Thymus (tissue), 11 donors: ENCODE data around the gene SIRT5. TPM values are rescaled to one million over a fixed set of nuclear protein-coding genes. Genes with fewer than 3 reads are reported as not detected.

Source experiments
- DNase-seq, 9 donors: peaks; one replicate each; pipeline ENCODE4 v3.0.0-alpha.2; 2013; ENCODE audit warnings: low spot score in 9 of 9, low read depth in 6 of 9, missing footprints in 1 of 9
- H3K27ac ChIP-seq, 2 donors: one replicate each; pipeline ENCODE4 v1.5.1; 2013; ENCODE audit warnings: control low read depth in 1 of 2, low read depth in 1 of 2, low read length in 1 of 2, mild to moderate bottlenecking in 1 of 2, moderate library complexity in 1 of 2
- H3K27me3 ChIP-seq, 2 donors: one replicate each; pipeline ENCODE4 v1.5.1; 2013; ENCODE audit warnings: low read length in 1 of 2; ENCODE audit not compliant: control insufficient read depth in 2 of 2, insufficient read depth in 1 of 2
- H3K36me3 ChIP-seq, 2 donors: one replicate each; pipeline ENCODE4 v1.5.1; 2013; ENCODE audit warnings: low read length in 1 of 2, mild to moderate bottlenecking in 1 of 2, moderate library complexity in 1 of 2; ENCODE audit not compliant: control insufficient read depth in 2 of 2, insufficient read depth in 2 of 2
- H3K4me1 ChIP-seq, 2 donors: one replicate each; pipeline ENCODE4 v1.5.1; 2013; ENCODE audit warnings: low read length in 2 of 2; ENCODE audit not compliant: control insufficient read depth in 2 of 2, insufficient read depth in 2 of 2
- H3K4me3 ChIP-seq, 2 donors: one replicate each; pipeline ENCODE4 v1.5.1; 2013; ENCODE audit warnings: low read length in 2 of 2, control low read depth in 1 of 2, mild to moderate bottlenecking in 1 of 2
- H3K9me3 ChIP-seq, 2 donors: one replicate each; pipeline ENCODE4 v1.5.1; 2013; ENCODE audit warnings: low read length in 1 of 2, mild to moderate bottlenecking in 1 of 2; ENCODE audit not compliant: control insufficient read depth in 2 of 2, insufficient read depth in 1 of 2
- WGBS: extraction: QIAGEN DNeasy Blood & Tissue Kit; methylation state at CpG from one replicate; pipeline ENCODE4 v1.1.7; 2013; 5-methylcytosine and 5-hydroxymethylcytosine counted together
- polyA plus RNA-seq: library from polyadenylated mRNA; stranded (reverse); fragments of 200-250 nt; gene quantifications from one replicate; pipeline ENCODE4 v1.2.3, GENCODE V29; 2013
- total RNA-seq: library from RNA; stranded (reverse); fragments of 120-200 nt; gene quantifications from one replicate; pipeline ENCODE4 v1.2.4, GENCODE V29; 2013
- donor health status: healthy.

Gene SIRT5
- total and polyA plus RNA-seq, 2 donors: 12.2 to 13.3 TPM

- Histone ChIP-seq H3K36me3 (no peaks in the 10 kb centered on the region), H3K4me1 (no peaks in the 10 kb centered on the region), H3K27me3 (no peaks in the 10 kb centered on the region), H3K27ac (no peak overlapping the region), H3K9me3 (no peaks in the 10 kb centered on the region), H3K4me3 (no peak overlapping the region)
- WGBS: 98% methylated on average over 2 of the region's 2 CpGs
- no peak for DNase-seq
These were observed 13.8 kb upstream of the SIRT5 start for GRCh38 chr6:13560651-13561044.

- DNase-seq: no peak
- Histone ChIP-seq H3K4me1 (no peaks in the 10 kb centered on the region), H3K36me3 (no peaks in the 10 kb centered on the region), H3K27me3 (no peaks in the 10 kb centered on the region), H3K27ac (no peak overlapping the region), H3K4me3 (no peak overlapping the region), H3K9me3 (no peaks in the 10 kb centered on the region)
- whole genome bisulfite sequencing: 68% methylated on average over 10 of the region's 10 CpGs
These were observed 12.7 kb upstream of the SIRT5 start for GRCh38 chr6:13561624-13562267.

- no peak for DNase-seq
- Histone ChIP-seq H3K27me3 (no peaks in the 10 kb centered on the region), H3K4me3 (no peak overlapping the region), H3K36me3 (no peaks in the 10 kb centered on the region), H3K27ac (no peak overlapping the region), H3K9me3 (no peaks in the 10 kb centered on the region), H3K4me1 (no peaks in the 10 kb centered on the region)
- WGBS: 85% methylated on average over 1 of the region's 1 CpG
These were observed 11.4 kb upstream of the SIRT5 start for GRCh38 chr6:13563009-13563408.

- Histone ChIP-seq H3K4me3 (no peak overlapping the region), H3K27ac (no peak overlapping the region), H3K4me1 (no peaks in the 10 kb centered on the region), H3K9me3 (no peaks in the 10 kb centered on the region), H3K36me3 (no peaks in the 10 kb centered on the region), H3K27me3 (no peaks in the 10 kb centered on the region)
- 98% methylated on average over 4 of the region's 4 CpGs for WGBS
- DNase-seq: no peak
These were observed 8.5 kb upstream of the SIRT5 start for GRCh38 chr6:13565921-13566320.

DNA sequence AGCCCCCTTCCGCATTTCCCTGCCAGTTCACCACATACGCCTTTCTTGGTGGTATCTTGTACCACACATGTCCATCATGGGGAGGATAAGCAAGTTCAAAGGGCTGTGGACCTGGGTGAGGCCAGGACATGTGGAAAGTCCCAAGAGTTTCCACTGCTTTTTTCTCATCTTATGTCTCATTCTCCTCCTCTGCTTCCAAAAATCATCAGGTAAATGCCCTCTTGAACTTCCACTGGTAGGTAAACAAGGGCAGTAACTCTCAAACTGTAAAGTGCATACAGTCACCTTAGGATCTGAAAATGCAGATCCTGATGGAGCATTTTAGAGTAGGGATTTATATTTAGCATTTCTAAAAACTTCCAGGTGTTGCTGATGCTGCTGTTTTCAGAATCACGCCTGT is 7.9 kb upstream of the SIRT5 start:
- no peaks in the 10 kb centered on the region for H3K9me3 ChIP-seq
- H3K4me1 ChIP-seq: no peaks in the 10 kb centered on the region
- 94% methylated on average over 3 of the region's 3 CpGs for WGBS
- no peaks in the 10 kb centered on the region for H3K36me3 ChIP-seq
- DNase-seq: no peak
- no peaks in the 10 kb centered on the region for H3K27me3 ChIP-seq
- H3K27ac ChIP-seq: no peak overlapping the region
- H3K4me3 ChIP-seq: no peak overlapping the region

- 98% methylated on average over 5 of the region's 5 CpGs for WGBS
- Histone ChIP-seq H3K36me3 (no peaks in the 10 kb centered on the region), H3K9me3 (no peaks in the 10 kb centered on the region), H3K27me3 (no peaks in the 10 kb centered on the region), H3K4me3 (no peak overlapping the region), H3K27ac (no peak overlapping the region), H3K4me1 (peaks cover 0 to 8% of the 10 kb centered on the region in 2 donors)
- no peak for DNase-seq
These were observed 5.4 kb upstream of the SIRT5 start for GRCh38 chr6:13568970-13569369.

DNA sequence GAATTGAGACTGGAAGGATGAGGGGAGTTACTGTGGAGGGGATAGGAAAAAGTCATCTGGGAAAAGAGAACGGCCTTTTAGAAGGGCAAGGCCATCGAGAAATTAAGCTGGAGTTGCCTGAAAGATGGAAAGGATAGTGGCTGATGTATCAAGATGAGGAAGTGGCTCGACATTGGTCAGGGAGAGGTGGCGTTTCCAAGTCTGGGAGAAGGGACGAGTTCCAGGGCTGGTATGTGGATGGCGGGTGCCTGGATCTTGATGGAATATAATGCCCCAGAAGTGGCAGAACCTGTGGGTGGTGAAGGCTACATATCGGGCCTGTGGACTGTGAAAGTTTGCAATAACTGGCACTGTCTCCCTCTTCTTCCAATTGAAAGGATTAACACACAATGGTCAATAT is 2.2 kb upstream of the SIRT5 start:
- H3K27me3 ChIP-seq: no peaks in the 10 kb centered on the region
- no peaks in the 10 kb centered on the region for H3K36me3 ChIP-seq
- no peaks in the 10 kb centered on the region for H3K9me3 ChIP-seq
- DNase-seq: no peak
- H3K4me1 ChIP-seq: peaks cover 0 to 13% of the 10 kb centered on the region in 2 donors
- no peak overlapping the region for H3K4me3 ChIP-seq
- WGBS: 92% methylated on average over 7 of the region's 7 CpGs
- H3K27ac ChIP-seq: no peak overlapping the region

DNA sequence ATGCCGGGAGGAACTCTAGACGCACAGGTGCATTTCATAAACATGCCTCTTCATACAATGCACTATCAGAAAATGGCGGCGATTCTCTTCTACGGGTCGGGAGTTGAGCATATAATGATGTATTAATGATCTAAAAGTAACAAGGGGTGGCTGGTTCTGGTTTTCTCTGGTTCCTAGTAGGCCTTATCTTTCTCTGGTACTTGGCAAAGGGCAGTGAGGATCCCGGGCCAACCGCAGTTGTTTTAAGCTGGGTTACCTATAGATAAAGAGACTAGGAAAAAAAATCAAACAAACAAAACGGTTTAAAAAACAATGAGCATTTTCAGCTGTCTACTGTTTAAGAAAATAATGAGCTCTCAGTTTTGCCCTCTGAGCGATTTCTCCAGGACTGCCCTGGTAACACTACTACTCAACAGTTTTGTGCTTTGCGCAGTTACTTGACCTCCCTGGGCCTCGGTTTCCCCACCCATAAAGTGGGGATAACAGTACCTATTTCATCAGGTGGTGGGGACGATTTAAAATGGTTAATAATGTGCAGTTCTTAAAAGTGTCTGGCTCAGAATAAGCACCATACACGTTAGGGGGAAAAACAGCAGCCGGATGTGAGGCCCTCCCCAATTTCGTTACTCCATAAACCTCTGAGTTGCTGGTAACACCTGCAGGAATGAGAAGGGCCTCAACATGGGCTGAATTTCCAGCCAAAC is 1.3 kb upstream of the SIRT5 start:
- Histone ChIP-seq H3K4me3 (no peak overlapping the region), H3K27me3 (no peaks in the 10 kb centered on the region), H3K27ac (no peak overlapping the region), H3K36me3 (no peaks in the 10 kb centered on the region), H3K9me3 (no peaks in the 10 kb centered on the region), H3K4me1 (peaks cover 0 to 13% of the 10 kb centered on the region in 2 donors)
- 96% methylated on average over 16 of the region's 16 CpGs for WGBS
- peak in 1 of 9 donors; percentile 2 for DNase-seq

- DNase-seq: peak in 4 of 9 donors; percentile 10 to 17 (median 14)
- Histone ChIP-seq H3K9me3 (no peaks in the 10 kb centered on the region), H3K4me3 (peak overlapping the region; percentile 73 to 83), H3K27ac (peak overlapping the region; percentile 90 to 98), H3K36me3 (no peaks in the 10 kb centered on the region), H3K4me1 (peaks cover 0 to 13% of the 10 kb centered on the region in 2 donors), H3K27me3 (no peaks in the 10 kb centered on the region)
- 15% methylated on average over 14 of the region's 14 CpGs for WGBS
These were observed 711 bp upstream of the SIRT5 start for GRCh38 chr6:13573669-13574110.
